ENCODE data around the gene SLC37A4. TPM values are rescaled to one million over a fixed set of nuclear protein-coding genes. Genes with fewer than 3 reads are reported as not detected.
"Not testable (repeated sequence)": the region's sequence is repeated elsewhere in the genome, so short reads cannot be mapped to it uniquely, and the experiment has no call there.

Gene SLC37A4
- total and polyA plus RNA-seq, 2 donors (not counting 3 experiments of a cell fraction or from before 2014, with no cell fraction given), result 21.5 to 36.5 TPM

GRCh38 chr11:118996926-118997626, 33.6 kb downstream of the SLC37A4 start:
- H3K9me3 ChIP-seq (replicated peaks; ENCODE audit: control insufficient read depth, insufficient read depth, low read length), result no peaks in the 10 kb centered on the region
- H3K4me3 ChIP-seq (replicated peaks in 1 of 3; ENCODE audit: insufficient read depth in 1 of 3, low read depth in 1 of 3, low read length in 3 of 3), result peak overlapping the region; percentile 61 to 81 (median 62)
- peak overlapping the region; percentile 66 for H3K4me2 ChIP-seq (ENCODE audit: insufficient read depth, low read length)
- dilution Hi-C loops (cut with MboI; ENCODE audit: extremely low pct_ligation_motif_present, low sequenced_read_pairs), result no loop called here
- intact Hi-C loops (cut with micrococcal nuclease), result loop anchor here (5.0 kb wide), 1 partner anchor 60 kb away; the partner anchor contains the start of gene HYOU1
- TSS peak; percentile 12 for BruUV-seq (replicated peaks)
- H3K9ac ChIP-seq (replicated peaks; ENCODE audit: extremely low read depth, insufficient read depth, low read length), result peak overlapping the region; percentile 17
- no peaks in the 10 kb centered on the region for H3K9me1 ChIP-seq (replicated peaks; ENCODE audit: control insufficient read depth, extremely low read depth, insufficient read depth, low read length)
- ChIA-PET CTCF (interaction anchor here (0.5 to 1.6 kb wide), 9 partner anchors 14 to 402 kb away, joined by 3 to 4 read pairs (median 3); no protein-coding TSS in a partner anchor), POLR2A (interaction anchor here (1.4 kb wide), 1 partner anchor 21 kb away, joined by 6 read pairs; the partner anchor contains the start of genes RPS25 and TRAPPC4)
- H3K79me2 ChIP-seq (ENCODE audit: control insufficient read depth, insufficient read depth, low read length), result peaks cover 8% of the 10 kb centered on the region
- no peaks in the 10 kb centered on the region for H4K20me1 ChIP-seq (replicated peaks; ENCODE audit: control insufficient read depth, extremely low read depth, insufficient read depth, low read length)
- FAIRE-seq (peak; percentile 73), DNase-seq (ENCODE audit: low read depth, low spot score) (peak; percentile 22)
- H3K4me1 ChIP-seq (ENCODE audit: control insufficient read depth, extremely low read depth, insufficient read depth, low read length), result peaks cover 18% of the 10 kb centered on the region
- no peaks in the 10 kb centered on the region for H3K27me3 ChIP-seq (ENCODE audit: control insufficient read depth in 2 of 2, insufficient read depth in 2 of 2, low read length in 2 of 2)
- H3K27ac ChIP-seq (ENCODE audit: insufficient read depth, low read depth, low read length), result peak overlapping the region; percentile 4
- H3K36me3 ChIP-seq (ENCODE audit: control insufficient read depth in 2 of 2, extremely low read depth in 1 of 2, insufficient read depth in 2 of 2, low read length in 2 of 2), result peaks cover 0 to 3% of the 10 kb centered on the region in 2 experiments
- TF ChIP-seq CTCF (IDR thresholded peaks at IDR 0.05; ENCODE audit: extremely low read depth in 1 of 2, insufficient read depth in 1 of 2, low read depth in 1 of 2, low read length in 2 of 2) (peak; percentile 16 to 20), GATA2 (IDR thresholded peaks at IDR 0.05; ENCODE audit: insufficient read depth, insufficient read length, low read depth, low read length) (no peak), FOS (IDR thresholded peaks at IDR 0.05; ENCODE audit: borderline replicate concordance, insufficient read depth, low read length) (no peak)
- H2AFZ ChIP-seq (ENCODE audit: low read depth, low read length), result peak overlapping the region; percentile 66

GRCh38 chr11:118991486-118992038, 39.1 kb downstream of the SLC37A4 start:
- H3K4me3 ChIP-seq (replicated peaks in 1 of 3; ENCODE audit: insufficient read depth in 1 of 3, low read depth in 1 of 3, low read length in 3 of 3); DNase-seq (ENCODE audit: low read depth, low spot score); POLR2A ChIA-PET; H3K9ac ChIP-seq (replicated peaks; ENCODE audit: extremely low read depth, insufficient read depth, low read length); H3K4me2 ChIP-seq (ENCODE audit: insufficient read depth, low read length); H3K79me2 ChIP-seq (ENCODE audit: control insufficient read depth, insufficient read depth, low read length); FAIRE-seq; H3K27me3 ChIP-seq (ENCODE audit: control insufficient read depth in 2 of 2, insufficient read depth in 2 of 2, low read length in 2 of 2); H3K9me1 ChIP-seq (replicated peaks; ENCODE audit: control insufficient read depth, extremely low read depth, insufficient read depth, low read length); H4K20me1 ChIP-seq (replicated peaks; ENCODE audit: control insufficient read depth, extremely low read depth, insufficient read depth, low read length); H3K36me3 ChIP-seq (ENCODE audit: control insufficient read depth in 2 of 2, extremely low read depth in 1 of 2, insufficient read depth in 2 of 2, low read length in 2 of 2); intact Hi-C loops (cut with micrococcal nuclease); CTCF ChIA-PET; dilution Hi-C loops (cut with MboI; ENCODE audit: extremely low pct_ligation_motif_present, low sequenced_read_pairs); BruUV-seq (replicated peaks); H2AFZ ChIP-seq (ENCODE audit: low read depth, low read length); H3K9me3 ChIP-seq (replicated peaks; ENCODE audit: control insufficient read depth, insufficient read depth, low read length); H3K27ac ChIP-seq (ENCODE audit: insufficient read depth, low read depth, low read length); H3K4me1 ChIP-seq (ENCODE audit: control insufficient read depth, extremely low read depth, insufficient read depth, low read length): not testable (repeated sequence)

Measured in endothelial cell of umbilical vein (primary cell).